IMR-90 (cell line): Measurements from ENCODE around the gene KIF16B. TPM values are rescaled to one million over a fixed set of nuclear protein-coding genes. Genes with fewer than 3 reads are reported as not detected.

Source experiments
- ATAC-seq: fragments of 200-7000 bp; cut with Tn5 transposase; 2 replicates; pipeline ENCODE4 v1.9.1; 2020; ENCODE audit warnings: low read depth, mild to moderate bottlenecking, moderate library complexity
- BruUV-seq: library from RNA; stranded (reverse); fragments of 400-500 nt; replicated peaks from 2 replicates; lab custom pipeline; 2021; lab: Mats Ljungman, UMichigan
- CTCF ChIA-PET: fragments of 300-600 bp; formaldehyde crosslinking; extraction: SDS; loops from one replicate; lab custom pipeline; 2021; ENCODE audit warnings: antibody characterized with exemption; lab: Yijun Ruan, JAX
- POLR2A ChIA-PET: fragments of 300-600 bp; sonication (Branson Sonifier 250); formaldehyde crosslinking; loops from one replicate; lab custom pipeline; 2022; ENCODE audit warnings: antibody characterized with exemption; ENCODE audit not compliant: unreplicated experiment; lab: Charles Lee
- DNase-seq: peaks from one replicate; pipeline ENCODE4 v3.0.0; 2013
- H2AFZ ChIP-seq: replicated peaks from 2 replicates; pipeline ENCODE3; 2013; ENCODE audit warnings: low read length, mild to moderate bottlenecking; ENCODE audit not compliant: poor library complexity
- H2AK5ac ChIP-seq: 2 replicates; pipeline ENCODE4 v1.6.1; 2013; ENCODE audit warnings: low read depth, low read length, inconsistent platforms
- H2AK9ac ChIP-seq: replicated peaks from 2 replicates; pipeline ENCODE3; 2013; ENCODE audit warnings: mild to moderate bottlenecking, low read depth, low read length, moderate library complexity; ENCODE audit not compliant: poor library complexity
- H2BK120ac ChIP-seq: 2 replicates; pipeline ENCODE4 v1.6.1; 2013; ENCODE audit warnings: low read depth, low read length, inconsistent platforms
- H2BK15ac ChIP-seq: 3 replicates; pipeline ENCODE4 v1.6.1; 2013; ENCODE audit warnings: low read depth, low read length, inconsistent platforms
- H2BK20ac ChIP-seq: 2 replicates; pipeline ENCODE4 v1.6.1; 2013; ENCODE audit warnings: low read depth, mild to moderate bottlenecking, inconsistent platforms, low read length, moderate library complexity
- H2BK5ac ChIP-seq: 2 replicates; pipeline ENCODE4 v1.6.1; 2013; ENCODE audit warnings: mild to moderate bottlenecking, low read depth, low read length, inconsistent platforms; ENCODE audit not compliant: poor library complexity, severe bottlenecking
- H3K14ac ChIP-seq: replicated peaks from 2 replicates; pipeline ENCODE4 v1.6.1; 2013; ENCODE audit warnings: low read depth, low read length, inconsistent platforms
- H3K18ac ChIP-seq: 2 replicates; pipeline ENCODE4 v1.6.1; 2013; ENCODE audit warnings: low read depth, low read length, control low read depth
- H3K23ac ChIP-seq: 2 replicates; pipeline ENCODE4 v1.6.1; 2013; ENCODE audit warnings: low read depth, low read length, inconsistent platforms
- H3K27ac ChIP-seq: 2 replicates; pipeline ENCODE4 v1.5.1; 2013; ENCODE audit warnings: mild to moderate bottlenecking, control low read depth, low read length; ENCODE audit not compliant: insufficient read depth
- H3K27me3 ChIP-seq: 2 replicates; pipeline ENCODE4 v1.6.1; 2013; ENCODE audit warnings: low read length; ENCODE audit not compliant: control insufficient read depth, insufficient read depth
- H3K36me3 ChIP-seq: 2 replicates; pipeline ENCODE4 v1.6.1; 2013; ENCODE audit warnings: low read length, mixed read lengths; ENCODE audit not compliant: control insufficient read depth, insufficient read depth
- H3K4ac ChIP-seq: 2 replicates; pipeline ENCODE4 v1.6.1; 2013; ENCODE audit warnings: low read depth, low read length, inconsistent platforms
- H3K4me1 ChIP-seq: 2 replicates; pipeline ENCODE4 v1.6.1; 2013; ENCODE audit warnings: low read length, mixed read lengths; ENCODE audit not compliant: control insufficient read depth, insufficient read depth
- H3K4me2 ChIP-seq: 2 replicates; pipeline ENCODE4 v1.6.1; 2013; ENCODE audit warnings: low read depth, mild to moderate bottlenecking, control low read depth, low read length, moderate library complexity
- H3K4me3 ChIP-seq: 2 replicates; pipeline ENCODE4 v1.5.1; 2013; ENCODE audit warnings: low read depth, mild to moderate bottlenecking, control low read depth, low read length, moderate library complexity; ENCODE audit not compliant: insufficient read depth
- H3K56ac ChIP-seq: 2 replicates; pipeline ENCODE4 v1.6.1; 2013; ENCODE audit warnings: low read length, inconsistent platforms; ENCODE audit not compliant: insufficient read depth; ENCODE audit errors: extremely low read depth
- H3K79me1 ChIP-seq, 2 experiments: 2 replicates each; pipeline ENCODE4 v1.6.1; 2013; ENCODE audit warnings: low read length in 2 of 2, inconsistent platforms in 1 of 2, low read depth in 1 of 2
- H3K9ac ChIP-seq: 2 replicates; pipeline ENCODE4 v1.6.1; 2013; ENCODE audit warnings: low read depth, low read length, control low read depth
- H3K9me1 ChIP-seq: 2 replicates; pipeline ENCODE4 v1.6.1; 2013; ENCODE audit warnings: low read length, inconsistent platforms; ENCODE audit not compliant: insufficient read depth
- H3K9me3 ChIP-seq: 2 replicates; pipeline ENCODE4 v1.6.1; 2013; ENCODE audit warnings: low read length; ENCODE audit not compliant: control insufficient read depth, insufficient read depth
- H4K20me1 ChIP-seq: 2 replicates; pipeline ENCODE4 v1.6.1; 2013; ENCODE audit warnings: low read length, inconsistent platforms; ENCODE audit not compliant: insufficient read depth
- H4K5ac ChIP-seq: 2 replicates; pipeline ENCODE4 v1.6.1; 2013; ENCODE audit warnings: mild to moderate bottlenecking, low read depth, low read length, control low read depth
- H4K8ac ChIP-seq, 2 experiments: 2 replicates each; pipeline ENCODE4 v1.6.1; 2013; ENCODE audit warnings: low read depth in 2 of 2, low read length in 2 of 2, control low read depth in 1 of 2, inconsistent platforms in 1 of 2
- H4K91ac ChIP-seq: 2 replicates; pipeline ENCODE4 v1.6.1; 2013; ENCODE audit warnings: low read depth, low read length, inconsistent platforms; ENCODE audit not compliant: insufficient read depth
- BHLHE40 ChIP-seq: fragments of 150-350 bp; IDR thresholded peaks from 2 replicates; pipeline ENCODE4 v1.6.1; 2016; ENCODE audit warnings: mild to moderate bottlenecking, low read depth, low read length
- CEBPB ChIP-seq: IDR thresholded peaks from 2 replicates; pipeline ENCODE4 v1.6.1; 2012; ENCODE audit warnings: low read depth, low read length, improper control_type of control experiment
- CTCF ChIP-seq: conservative IDR thresholded peaks from 2 replicates; pipeline ENCODE4 v1.5.1; 2012; ENCODE audit warnings: mild to moderate bottlenecking, low read depth, low read length, improper control_type of control experiment
- MAFK ChIP-seq: IDR thresholded peaks from 2 replicates; pipeline ENCODE4 v1.6.1; 2012; ENCODE audit warnings: low read depth, low read length, improper control_type of control experiment
- MXI1 ChIP-seq: IDR thresholded peaks from 2 replicates; pipeline ENCODE4 v1.6.1; 2012; ENCODE audit warnings: low read depth, mild to moderate bottlenecking, low read length, moderate library complexity, borderline replicate concordance
- POLR2A ChIP-seq: IDR thresholded peaks from 2 replicates; pipeline ENCODE4 v1.6.1; 2012; ENCODE audit warnings: mild to moderate bottlenecking, low read depth, low read length
- RAD21 ChIP-seq: IDR thresholded peaks from 2 replicates; pipeline ENCODE4 v1.6.1; 2012; ENCODE audit warnings: low read length, improper control_type of control experiment
- SMC3 ChIP-seq: fragments of 150-350 bp; IDR thresholded peaks from 2 replicates; pipeline ENCODE4 v1.6.1; 2016; ENCODE audit warnings: low read depth, mild to moderate bottlenecking, antibody characterized with exemption, low read length, moderate library complexity
- WGBS, 2 experiments: methylation state at CpG; one replicate each; pipeline versions ENCODE4 v1.1.5 to v1.1.7; 2013; ENCODE audit warnings: missing lambda C conversion rate in 2 of 2; ENCODE audit not compliant: insufficient read length in 1 of 2; ENCODE audit errors: extremely low coverage in 2 of 2; 5-methylcytosine and 5-hydroxymethylcytosine counted together
- dilution Hi-C: fragments of 300-500 bp; cut with HindIII; formaldehyde crosslinking; loops from one replicate; pipeline ENCODE4 v1.14.3; 2018; ENCODE audit warnings: low sequenced_read_pairs; ENCODE audit not compliant: unreplicated experiment
- in situ Hi-C: fragments of 300-500 bp; cut with MboI; formaldehyde crosslinking; loops from 3 replicates; pipeline ENCODE4 v1.14.3; 2019; ENCODE audit warnings: low sequenced_read_pairs, inconsistent platforms, mixed read lengths
- intact Hi-C: fragments of 100-400 bp; cut with micrococcal nuclease; formaldehyde crosslinking; loops from 2 replicates; pipeline ENCODE4 v1.10.0; 2022
- polyA plus RNA-seq, 3 experiments: library from polyadenylated mRNA; depleted of rRNA; stranded (reverse); fragments of >200 nt; gene quantifications; 2 replicates each; pipeline ENCODE4 v1.2.3, GENCODE V29; 2012; ENCODE audit warnings: low replicate concordance in 1 of 3
- total RNA-seq: library from RNA; depleted of rRNA; stranded (reverse); fragments of >200 nt; gene quantifications from 2 replicates; pipeline ENCODE4 v1.2.3, GENCODE V29; 2012
- TF ChIP-seq, protein P1 (sequence below): fragments of 150-350 bp; IDR thresholded peaks from 2 replicates; pipeline ENCODE4 v1.6.1; 2016; ENCODE audit warnings: low read depth, mild to moderate bottlenecking, low read length, moderate library complexity, borderline replicate concordance

The KIF16B gene
- total and polyA plus RNA-seq, 2 of the 4 experiments (the other 2 are of a cell fraction) = 4.7 to 10.0 TPM

DNA sequence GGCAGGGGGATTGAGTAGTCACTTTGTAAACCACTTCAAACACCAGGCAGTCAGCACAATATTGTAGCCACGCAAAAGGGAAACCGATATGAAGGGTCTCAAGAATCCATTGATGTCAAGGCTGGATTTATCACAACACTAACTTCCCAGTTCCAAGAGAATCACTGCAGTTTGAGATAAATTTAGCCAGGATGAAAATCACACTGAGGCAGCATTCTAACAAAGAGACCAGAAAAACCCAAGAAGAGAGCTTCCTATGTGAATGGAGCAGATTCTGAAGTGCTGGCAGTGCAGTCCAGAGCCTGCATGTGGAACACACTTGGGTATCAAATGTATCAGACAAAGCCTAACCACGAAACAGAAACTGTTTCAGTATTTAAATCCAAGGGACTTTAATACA, 84.6 kb downstream of the KIF16B start:
- Histone ChIP-seq H2AK9ac (no peak overlapping the region), H3K23ac (no peak overlapping the region), H3K4me1 (0 out of 2 replicates have a peak, but pooled peaks cover 2% of the 10 kb centered on the region), H4K5ac (no peak overlapping the region), H2BK120ac (no peak overlapping the region), H2BK15ac (no peak overlapping the region), H3K4ac (no peak overlapping the region), H3K18ac (no peak overlapping the region), H4K91ac (no peak overlapping the region), H3K9me3 (no peaks in the 10 kb centered on the region), H2AK5ac (no peak overlapping the region), H3K79me1 (0 out of 4 replicates have a peak, but pooled peaks cover 0 to 3% of the 10 kb centered on the region in 2 experiments), H3K27ac (no peak overlapping the region), H4K20me1 (no peaks in the 10 kb centered on the region), H3K27me3 (no peaks in the 10 kb centered on the region), H3K14ac (no peak overlapping the region), H3K56ac (no peak overlapping the region), H3K9ac (no peak overlapping the region), H3K9me1 (0 out of 2 replicates have a peak, but pooled peaks cover 2% of the 10 kb centered on the region), H2BK20ac (no peak overlapping the region), H2BK5ac (no peak overlapping the region), H3K4me3 (no peak overlapping the region), H3K36me3 (peaks cover 2% of the 10 kb centered on the region; the same call in 1 of the 2 replicates), H3K4me2 (no peak overlapping the region), H2AFZ (no peak overlapping the region), H4K8ac (no peak overlapping the region)
- BruUV-seq = no TSS peak
- intact Hi-C loops (no loop called here), dilution Hi-C loops (no loop called here), in situ Hi-C loops (no loop called here)
- DNase-seq (no peak), ATAC-seq (no peak)
- 80% methylated on average over 1 of the region's 3 CpGs; no CpG with 5 or more reads in 1 of the 2 experiments for WGBS, 2 experiments
- ChIA-PET POLR2A (interaction anchor here (0.6 kb wide), 1 partner anchor 37 kb away, joined by 3 read pairs; no protein-coding TSS in a partner anchor), CTCF (no interaction called here)
- TF ChIP-seq CTCF (no peak), RAD21 (no peak), CEBPB (no peak), SMC3 (no peak), MAFK (no peak), MXI1 (no peak), POLR2A (no peak), BHLHE40 (no peak)
- TF ChIP-seq, protein P1, sequence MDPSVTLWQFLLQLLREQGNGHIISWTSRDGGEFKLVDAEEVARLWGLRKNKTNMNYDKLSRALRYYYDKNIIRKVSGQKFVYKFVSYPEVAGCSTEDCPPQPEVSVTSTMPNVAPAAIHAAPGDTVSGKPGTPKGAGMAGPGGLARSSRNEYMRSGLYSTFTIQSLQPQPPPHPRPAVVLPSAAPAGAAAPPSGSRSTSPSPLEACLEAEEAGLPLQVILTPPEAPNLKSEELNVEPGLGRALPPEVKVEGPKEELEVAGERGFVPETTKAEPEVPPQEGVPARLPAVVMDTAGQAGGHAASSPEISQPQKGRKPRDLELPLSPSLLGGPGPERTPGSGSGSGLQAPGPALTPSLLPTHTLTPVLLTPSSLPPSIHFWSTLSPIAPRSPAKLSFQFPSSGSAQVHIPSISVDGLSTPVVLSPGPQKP = no peak
